ENCODE data around the gene MTTP.

- no peak for TF ChIP-seq POLR2A (IDR thresholded peaks at IDR 0.05; ENCODE audit: low read length)
- TF ChIP-seq GATA1 (IDR thresholded peaks at IDR 0.05; ENCODE audit: low read depth, low read length), result no peak
These were observed 74.6 kb downstream of the MTTP start for GRCh38 chr4:99649208-99649607.

Measured in erythroblast (primary cell).